ENCODE measurements around the gene ATP6V1G1. TPM values are rescaled to one million over a fixed set of nuclear protein-coding genes. Genes with fewer than 3 reads are reported as not detected.

ATP6V1G1 gene
- total RNA-seq, 4 donors from 2014 or later: 151 to 210 (median 185) TPM

DNA sequence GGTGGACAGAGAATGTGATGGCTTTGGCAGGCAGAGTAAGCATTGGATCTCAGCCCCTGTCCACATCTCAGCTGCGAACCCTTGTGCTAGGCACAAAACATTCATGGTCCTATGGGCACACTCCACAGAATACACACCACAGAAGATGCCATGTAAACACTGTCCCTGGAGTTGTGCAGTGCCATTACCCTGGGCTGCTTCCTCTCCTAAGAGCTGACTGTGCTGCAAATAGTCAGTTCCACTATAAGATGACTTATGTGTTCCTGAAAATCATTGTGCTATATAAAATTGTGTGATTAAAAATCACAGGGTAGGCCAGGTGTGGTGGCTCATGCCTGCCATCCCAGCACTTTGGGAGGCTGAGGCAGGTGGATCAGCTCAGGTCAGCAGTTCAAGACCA, 31.9 kb upstream of the ATP6V1G1 start:
- 88 to 89% methylated on average over 1 of the region's 1 CpG for WGBS, 2 donors
- intact Hi-C loops (cut with DNase I): no loop called here
- no peak overlapping the region for H3K4me3 ChIP-seq
- TF ChIP-seq POLR2A (IDR thresholded peaks at IDR 0.05): no peak
- TF ChIP-seq, protein P1, sequence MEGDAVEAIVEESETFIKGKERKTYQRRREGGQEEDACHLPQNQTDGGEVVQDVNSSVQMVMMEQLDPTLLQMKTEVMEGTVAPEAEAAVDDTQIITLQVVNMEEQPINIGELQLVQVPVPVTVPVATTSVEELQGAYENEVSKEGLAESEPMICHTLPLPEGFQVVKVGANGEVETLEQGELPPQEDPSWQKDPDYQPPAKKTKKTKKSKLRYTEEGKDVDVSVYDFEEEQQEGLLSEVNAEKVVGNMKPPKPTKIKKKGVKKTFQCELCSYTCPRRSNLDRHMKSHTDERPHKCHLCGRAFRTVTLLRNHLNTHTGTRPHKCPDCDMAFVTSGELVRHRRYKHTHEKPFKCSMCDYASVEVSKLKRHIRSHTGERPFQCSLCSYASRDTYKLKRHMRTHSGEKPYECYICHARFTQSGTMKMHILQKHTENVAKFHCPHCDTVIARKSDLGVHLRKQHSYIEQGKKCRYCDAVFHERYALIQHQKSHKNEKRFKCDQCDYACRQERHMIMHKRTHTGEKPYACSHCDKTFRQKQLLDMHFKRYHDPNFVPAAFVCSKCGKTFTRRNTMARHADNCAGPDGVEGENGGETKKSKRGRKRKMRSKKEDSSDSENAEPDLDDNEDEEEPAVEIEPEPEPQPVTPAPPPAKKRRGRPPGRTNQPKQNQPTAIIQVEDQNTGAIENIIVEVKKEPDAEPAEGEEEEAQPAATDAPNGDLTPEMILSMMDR (IDR thresholded peaks at IDR 0.05): no peak
- peaks cover 0 to 5% (median 0%) of the 10 kb centered on the region in 4 donors for H3K27me3 ChIP-seq
- no peaks in the 10 kb centered on the region for H3K9me3 ChIP-seq
- DNase-seq: no peak
- peaks cover 0 to 20% (median 0%) of the 10 kb centered on the region in 3 donors for H3K4me1 ChIP-seq
- H3K27ac ChIP-seq: no peak overlapping the region
- H3K36me3 ChIP-seq: no peaks in the 10 kb centered on the region

DNA sequence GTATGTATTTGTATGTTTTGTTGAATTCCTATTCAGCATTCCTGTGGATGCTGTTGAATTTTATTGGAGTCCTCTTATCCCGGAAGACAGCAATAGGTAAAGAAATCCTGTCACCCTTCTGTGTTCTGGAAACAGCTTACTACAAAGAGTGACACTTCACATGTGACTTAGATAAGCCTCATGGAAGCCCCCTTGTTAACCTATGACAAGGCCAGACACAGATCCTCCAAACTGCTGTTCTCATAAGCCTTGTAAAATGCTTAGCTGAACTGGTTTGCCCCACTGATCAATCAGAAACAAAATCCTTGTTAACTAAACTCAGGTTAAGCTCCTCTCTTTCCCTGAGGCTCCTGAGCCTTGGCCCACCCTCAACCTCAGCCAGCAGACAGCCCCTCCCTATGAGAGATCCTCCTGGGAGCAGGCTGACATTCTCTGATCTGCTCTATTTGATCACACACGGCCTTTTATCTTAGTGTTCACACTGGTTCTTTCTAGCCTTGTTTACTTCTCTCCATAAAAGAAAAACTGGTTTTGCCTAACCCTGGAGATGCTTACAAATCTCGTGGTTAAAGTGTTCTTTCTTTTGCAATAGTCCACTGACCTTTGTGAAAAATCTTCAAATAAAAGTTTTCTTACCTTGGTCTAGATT, 29.4 kb upstream of the ATP6V1G1 start:
- Histone ChIP-seq H3K9me3 (no peaks in the 10 kb centered on the region), H3K27ac (no peak overlapping the region), H3K4me1 (peaks cover 0 to 9% (median 0%) of the 10 kb centered on the region in 3 donors), H3K36me3 (no peaks in the 10 kb centered on the region), H3K27me3 (peaks cover 0 to 21% (median 0%) of the 10 kb centered on the region in 4 donors), H3K4me3 (no peak overlapping the region)
- 38 to 42% methylated on average over 3 of the region's 3 CpGs for WGBS, 2 donors
- TF ChIP-seq, protein P1 (IDR thresholded peaks at IDR 0.05): no peak
- no peak for TF ChIP-seq POLR2A (IDR thresholded peaks at IDR 0.05)
- DNase-seq: no peak
- intact Hi-C loops (cut with DNase I): no loop called here

DNA sequence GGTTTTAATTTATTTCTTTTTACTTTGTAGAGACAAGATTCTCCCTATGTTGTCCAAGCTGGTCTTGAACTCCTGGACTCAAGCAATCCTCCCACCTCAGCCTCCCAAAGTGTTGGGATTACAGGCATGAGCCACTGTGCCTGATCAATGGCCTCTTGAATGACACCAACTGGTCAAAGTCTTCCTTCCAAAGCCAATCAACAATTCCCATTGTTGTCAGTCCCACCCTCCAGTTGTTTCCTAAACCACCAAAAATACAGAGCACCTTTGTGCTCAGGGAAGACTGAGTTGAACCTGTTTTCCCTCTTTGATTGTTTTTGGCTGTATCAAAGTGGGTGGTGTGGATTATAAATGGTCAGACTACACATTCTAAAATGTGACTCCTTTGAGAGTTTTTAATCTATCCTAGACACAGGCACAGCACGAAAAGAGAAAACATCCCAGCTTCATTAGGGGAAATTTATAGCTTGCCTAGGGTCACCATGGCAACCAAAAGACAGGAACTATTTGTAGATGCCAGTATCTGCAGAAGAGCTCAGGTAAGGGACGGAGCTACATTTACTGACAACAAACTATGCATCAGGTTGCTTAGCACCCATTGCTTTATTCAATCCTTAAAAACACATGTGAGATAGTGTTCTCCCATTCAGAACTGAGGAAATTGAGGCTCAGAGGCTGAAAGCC, 27.6 kb upstream of the ATP6V1G1 start:
- DNase-seq: no peak
- TF ChIP-seq, protein P1 (IDR thresholded peaks at IDR 0.05): no peak
- 51 to 54% methylated on average over 2 of the region's 2 CpGs for WGBS, 2 donors

DNA sequence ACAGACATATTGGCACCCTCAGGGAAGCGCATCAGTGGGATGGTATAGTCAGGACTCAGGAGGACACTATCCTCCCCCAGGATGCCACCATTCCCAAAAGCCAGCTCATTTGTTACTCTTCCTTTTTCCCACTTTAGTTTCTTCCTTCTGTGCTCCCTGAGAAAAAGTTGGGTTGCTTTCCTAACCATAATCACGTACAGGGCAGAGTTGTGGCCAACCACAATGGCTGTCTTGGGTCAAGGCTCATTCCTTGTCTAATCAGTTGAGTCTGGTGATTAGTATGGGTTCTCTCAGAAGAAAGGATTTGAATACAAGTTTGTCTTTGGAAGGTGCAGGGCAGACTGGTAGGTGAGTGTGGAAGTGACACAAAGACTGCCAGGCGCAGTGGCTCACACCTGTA, 26.6 kb upstream of the ATP6V1G1 start:
- H3K4me1 ChIP-seq: peaks cover 0 to 9% (median 0%) of the 10 kb centered on the region in 3 donors
- H3K9me3 ChIP-seq: no peaks in the 10 kb centered on the region
- TF ChIP-seq, protein P1 (IDR thresholded peaks at IDR 0.05): no peak
- TF ChIP-seq POLR2A (IDR thresholded peaks at IDR 0.05): no peak
- no peaks in the 10 kb centered on the region for H3K36me3 ChIP-seq
- H3K27me3 ChIP-seq: peaks cover 0 to 16% (median 0%) of the 10 kb centered on the region in 4 donors
- intact Hi-C loops (cut with DNase I): no loop called here
- no peak overlapping the region for H3K27ac ChIP-seq
- DNase-seq: no peak
- no peak overlapping the region for H3K4me3 ChIP-seq
- 85 to 87% methylated on average over 3 of the region's 3 CpGs for WGBS, 2 donors

More for the DNA sequence above, 27.6 kb upstream of the ATP6V1G1 start:
- peaks cover 0 to 9% (median 0%) of the 10 kb centered on the region in 3 donors for H3K4me1 ChIP-seq
- peaks cover 0 to 16% (median 0%) of the 10 kb centered on the region in 4 donors for H3K27me3 ChIP-seq
- intact Hi-C loops (cut with DNase I): no loop called here
- H3K4me3 ChIP-seq: no peak overlapping the region
- no peaks in the 10 kb centered on the region for H3K9me3 ChIP-seq
- H3K27ac ChIP-seq: no peak overlapping the region
- H3K36me3 ChIP-seq: no peaks in the 10 kb centered on the region

DNA sequence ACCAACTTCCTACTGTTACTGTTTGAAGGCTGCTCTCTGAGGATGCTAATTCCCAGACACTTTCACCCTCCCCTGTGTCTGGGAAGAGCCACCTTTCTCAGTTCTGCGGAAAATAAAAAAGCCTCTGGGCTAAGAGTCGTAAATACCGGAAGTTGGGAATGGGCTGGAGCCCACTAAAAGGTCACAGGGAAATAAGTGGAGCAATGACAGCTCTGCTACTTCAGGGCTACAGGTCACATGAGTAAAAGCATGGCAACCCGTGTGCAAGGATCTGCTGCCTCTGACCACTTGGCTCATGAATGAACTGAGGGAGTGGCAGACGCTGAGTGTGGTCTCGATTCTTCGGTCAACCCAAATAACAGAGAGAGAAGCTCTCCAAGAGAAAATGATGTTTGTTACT, 25.8 kb upstream of the ATP6V1G1 start:
- no peak overlapping the region for H3K27ac ChIP-seq
- H3K4me3 ChIP-seq: no peak overlapping the region
- WGBS, 2 donors: 74 to 90% methylated on average over 7 of the region's 7 CpGs
- H3K9me3 ChIP-seq: no peaks in the 10 kb centered on the region
- H3K4me1 ChIP-seq: peaks cover 0 to 9% (median 0%) of the 10 kb centered on the region in 3 donors
- TF ChIP-seq, protein P1 (IDR thresholded peaks at IDR 0.05): no peak
- TF ChIP-seq POLR2A (IDR thresholded peaks at IDR 0.05): no peak
- no peak for DNase-seq
- no peaks in the 10 kb centered on the region for H3K36me3 ChIP-seq
- H3K27me3 ChIP-seq: peaks cover 0 to 16% (median 0%) of the 10 kb centered on the region in 4 donors
- intact Hi-C loops (cut with DNase I): no loop called here
